B cell (primary cell): ENCODE data around the gene WDR19. TPM values are rescaled to one million over a fixed set of nuclear protein-coding genes. Genes with fewer than 3 reads are reported as not detected.

Experiments
- ATAC-seq: fragments of 200-7000 bp; cut with Tn5 transposase; one replicate; pipeline ENCODE4 v1.10.0; 2021; ENCODE audit warnings: low read depth, mild to moderate bottlenecking, moderate number of reproducible peaks, moderate library complexity
- CTCF ChIA-PET: fragments of 350-600 bp; sonication (Branson Sonifier 250); formaldehyde crosslinking; loops from one replicate; lab custom pipeline; 2021; ENCODE audit warnings: antibody characterized with exemption, inconsistent platforms; lab: Charles Lee
- POLR2A ChIA-PET: fragments of 350-600 bp; sonication (Branson Sonifier 250); formaldehyde crosslinking; loops from one replicate; lab custom pipeline; 2021; ENCODE audit warnings: antibody characterized with exemption; lab: Charles Lee
- DNase-seq: peaks from one replicate; pipeline ENCODE4 v3.0.0; 2013
- H2AFZ ChIP-seq: 2 replicates; pipeline ENCODE4 v1.6.1; 2012; ENCODE audit warnings: mild to moderate bottlenecking, low read depth, low read length; ENCODE audit not compliant: insufficient read depth, poor library complexity, severe bottlenecking
- H3K27ac ChIP-seq, 2 donors: 1 replicate in 1 of 2; 2 replicates in 1 of 2; pipeline ENCODE4 v1.5.1; 2012 to 2013; ENCODE audit warnings: low read length in 2 of 2, mild to moderate bottlenecking in 2 of 2, moderate library complexity in 1 of 2
- H3K27me3 ChIP-seq, 4 experiments: fragments of 200-600 bp in 1 of 4; sonication (generic) in 1 of 4; replicated peaks in 1 of 4; 1 replicate in 2 of 4; 2 replicates in 2 of 4; pipeline versions ENCODE4 v1.6.1 to v1.7.0; 2013 to 2016; ENCODE audit warnings: low read length in 3 of 4, mild to moderate bottlenecking in 2 of 4, mixed read lengths in 1 of 4, moderate library complexity in 1 of 4; ENCODE audit not compliant: insufficient read depth in 4 of 4, control insufficient read depth in 3 of 4; ENCODE audit errors: control extremely low read depth in 1 of 4
- H3K36me3 ChIP-seq, 2 experiments: replicated peaks in 1 of 2; 1 replicate in 1 of 2; 2 replicates in 1 of 2; pipeline versions ENCODE4 v1.6.1 to v1.7.1; 2013; ENCODE audit warnings: low read length in 1 of 2; ENCODE audit not compliant: insufficient read depth in 2 of 2, control insufficient read depth in 1 of 2; ENCODE audit errors: control extremely low read depth in 1 of 2, extremely low read depth in 1 of 2
- H3K4me1 ChIP-seq, 2 donors: fragments of 200-600 bp in 1 of 2; sonication (generic) in 1 of 2; 1 replicate in 1 of 2; 2 replicates in 1 of 2; pipeline versions ENCODE4 v1.5.1 to v1.6.1; 2013 to 2017; ENCODE audit warnings: low read length in 2 of 2; ENCODE audit not compliant: control insufficient read depth in 2 of 2, insufficient read depth in 2 of 2
- H3K4me2 ChIP-seq: replicated peaks from 2 replicates; pipeline ENCODE3; 2012; ENCODE audit warnings: mild to moderate bottlenecking, low read depth, low read length; ENCODE audit not compliant: poor library complexity, severe bottlenecking
- H3K4me3 ChIP-seq, 5 experiments: fragments of 200-600 bp in 1 of 5; sonication (generic) in 1 of 5; 1 replicate in 3 of 5; 2 replicates in 2 of 5; pipeline versions ENCODE4 v1.5.1 to v1.7.0; 2011 to 2016; ENCODE audit warnings: low read length in 4 of 5, mild to moderate bottlenecking in 4 of 5, low read depth in 2 of 5, control low read depth in 1 of 5, moderate library complexity in 1 of 5; ENCODE audit not compliant: insufficient read depth in 1 of 5; ENCODE audit errors: control extremely low read depth in 1 of 5, extremely low read depth in 1 of 5
- H3K79me2 ChIP-seq: fragments of 200-600 bp; sonication (generic); one replicate; pipeline ENCODE4 v1.6.0; 2016; ENCODE audit warnings: low read length; ENCODE audit not compliant: control insufficient read depth, insufficient read depth
- H3K9ac ChIP-seq: fragments of 200-600 bp; sonication (generic); 2 replicates; pipeline ENCODE4 v1.6.1; 2017; ENCODE audit warnings: mild to moderate bottlenecking, low read length, moderate library complexity
- H3K9me3 ChIP-seq, 3 donors: one replicate each; pipeline versions ENCODE4 v1.6.1 to v1.7.1; 2013; ENCODE audit warnings: low read length in 2 of 3; ENCODE audit not compliant: control insufficient read depth in 2 of 3, insufficient read depth in 1 of 3; ENCODE audit errors: control extremely low read depth in 1 of 3
- H4K20me1 ChIP-seq: 2 replicates; pipeline ENCODE4 v1.6.0; 2012; ENCODE audit warnings: mild to moderate bottlenecking, low read length; ENCODE audit not compliant: insufficient read depth, control insufficient read depth, poor library complexity, severe bottlenecking
- H3K27ac Mint-ChIP-seq: one replicate; pipeline ENCODE4 v1.8.0; 2021; ENCODE audit warnings: mixed read lengths
- H3K27me3 Mint-ChIP-seq: one replicate; pipeline ENCODE4 v1.8.0; 2021; ENCODE audit warnings: mixed read lengths
- H3K4me1 Mint-ChIP-seq: one replicate; pipeline ENCODE4 v1.8.0; 2021; ENCODE audit warnings: mixed read lengths
- H3K4me3 Mint-ChIP-seq: one replicate; pipeline ENCODE4 v1.8.0; 2021; ENCODE audit warnings: mixed read lengths
- H3K9me3 Mint-ChIP-seq: one replicate; pipeline ENCODE4 v1.8.0; 2022; ENCODE audit warnings: mixed read lengths; ENCODE audit not compliant: insufficient read depth
- EZH2 ChIP-seq: IDR thresholded peaks from 2 replicates; pipeline ENCODE4 v1.6.1; 2012; ENCODE audit warnings: borderline replicate concordance, low read depth, mild to moderate bottlenecking, moderate library complexity, low read length; ENCODE audit not compliant: insufficient read depth, poor library complexity, severe bottlenecking
- WGBS: methylation state at CpG from one replicate; pipeline ENCODE4 v1.1.5; 2013; ENCODE audit warnings: missing lambda C conversion rate; ENCODE audit not compliant: insufficient coverage; 5-methylcytosine and 5-hydroxymethylcytosine counted together
- intact Hi-C: fragments of 100-400 bp; cut with micrococcal nuclease; formaldehyde crosslinking; loops from one replicate; pipeline ENCODE4 v1.10.0; 2022
- polyA plus RNA-seq: library from polyadenylated mRNA; depleted of rRNA; stranded (reverse); fragments of >200 nt; gene quantifications from 2 replicates; pipeline ENCODE4 v1.2.3, GENCODE V29; 2012
- total RNA-seq, 2 donors: library from RNA; stranded (reverse); fragments of 120-200 nt in 1 of 2; gene quantifications; 1 replicate in 1 of 2; 2 replicates in 1 of 2; pipeline versions ENCODE4 v1.2.3 to v1.2.4, GENCODE V29; 2013 to 2022
- TF ChIP-seq, protein P1 (sequence below): fragments of 200-600 bp; IDR thresholded peaks from one replicate; pipeline ENCODE4 v1.8.0; 2022; ENCODE audit warnings: antibody characterized with exemption, mild to moderate bottlenecking

WDR19 gene
- total and polyA plus RNA-seq, 2 donors (not counting 1 experiment from before 2014, with no cell fraction given): 35.1 to 79.8 TPM

DNA sequence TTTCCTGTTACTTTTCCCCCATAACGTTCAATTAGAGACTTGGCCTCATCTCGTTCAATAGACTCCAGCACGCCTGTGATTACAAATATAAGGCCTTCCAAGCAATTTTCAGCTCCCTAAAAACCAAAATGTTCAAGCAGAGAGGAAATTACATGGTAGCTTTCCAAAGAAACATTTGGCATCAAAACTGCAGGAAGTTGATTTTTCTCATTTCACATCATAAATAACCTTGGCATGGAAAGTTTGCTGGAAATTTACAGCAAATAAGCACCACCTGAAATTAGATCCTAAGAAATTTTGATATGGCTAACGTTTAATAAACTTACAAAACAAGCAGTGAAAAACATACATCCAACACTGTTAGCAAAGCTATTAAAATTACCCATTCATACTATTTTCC lies 130.5 kb downstream of the WDR19 start:
- no peak for ATAC-seq
- Histone ChIP-seq H3K4me3 (no peak overlapping the region), H3K27ac (no peak overlapping the region), H3K79me2 (peaks cover 5% of the 10 kb centered on the region), H3K36me3 (peaks cover 0 to 91% of the 10 kb centered on the region in 2 experiments), H4K20me1 (no peaks in the 10 kb centered on the region), H2AFZ (no peak overlapping the region), H3K4me1 (no peaks in the 10 kb centered on the region), H3K9ac (no peak overlapping the region), H3K4me2 (no peak overlapping the region), H3K9me3 (no peaks in the 10 kb centered on the region), H3K27me3 (no peaks in the 10 kb centered on the region)
- Mint-ChIP-seq H3K27me3 (no peaks in the 10 kb centered on the region), H3K9me3 (no peaks in the 10 kb centered on the region), H3K4me3 (no peak overlapping the region), H3K4me1 (no peaks in the 10 kb centered on the region), H3K27ac (no peak overlapping the region)
- intact Hi-C loops: no loop called here
- ChIA-PET CTCF (interaction anchor here (0.6 kb wide), 1 partner anchor 1680 kb away, joined by 3 read pairs; no protein-coding TSS in a partner anchor), POLR2A (no interaction called here)
- no peak for DNase-seq
- TF ChIP-seq, protein P1, sequence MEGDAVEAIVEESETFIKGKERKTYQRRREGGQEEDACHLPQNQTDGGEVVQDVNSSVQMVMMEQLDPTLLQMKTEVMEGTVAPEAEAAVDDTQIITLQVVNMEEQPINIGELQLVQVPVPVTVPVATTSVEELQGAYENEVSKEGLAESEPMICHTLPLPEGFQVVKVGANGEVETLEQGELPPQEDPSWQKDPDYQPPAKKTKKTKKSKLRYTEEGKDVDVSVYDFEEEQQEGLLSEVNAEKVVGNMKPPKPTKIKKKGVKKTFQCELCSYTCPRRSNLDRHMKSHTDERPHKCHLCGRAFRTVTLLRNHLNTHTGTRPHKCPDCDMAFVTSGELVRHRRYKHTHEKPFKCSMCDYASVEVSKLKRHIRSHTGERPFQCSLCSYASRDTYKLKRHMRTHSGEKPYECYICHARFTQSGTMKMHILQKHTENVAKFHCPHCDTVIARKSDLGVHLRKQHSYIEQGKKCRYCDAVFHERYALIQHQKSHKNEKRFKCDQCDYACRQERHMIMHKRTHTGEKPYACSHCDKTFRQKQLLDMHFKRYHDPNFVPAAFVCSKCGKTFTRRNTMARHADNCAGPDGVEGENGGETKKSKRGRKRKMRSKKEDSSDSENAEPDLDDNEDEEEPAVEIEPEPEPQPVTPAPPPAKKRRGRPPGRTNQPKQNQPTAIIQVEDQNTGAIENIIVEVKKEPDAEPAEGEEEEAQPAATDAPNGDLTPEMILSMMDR: no peak
- 96% methylated on average over 3 of the region's 4 CpGs for WGBS

DNA sequence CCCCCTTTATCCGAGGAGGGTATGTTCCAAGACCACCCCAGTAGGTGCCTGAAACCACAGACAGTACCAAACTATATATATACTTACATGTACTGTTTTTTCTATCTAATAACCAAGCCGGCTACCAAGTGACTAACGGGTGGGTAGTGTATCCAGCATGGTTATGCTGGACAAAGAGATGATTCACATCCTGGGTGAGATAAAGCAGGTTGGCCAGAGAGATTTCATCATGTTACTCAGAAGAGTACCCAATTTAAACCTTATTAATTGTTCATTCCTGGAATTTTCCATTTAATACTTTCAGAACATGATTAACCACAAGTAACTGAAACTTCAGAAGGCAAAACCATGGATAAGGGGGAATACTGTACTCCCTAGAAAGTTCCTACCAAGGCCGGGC lies 137.3 kb downstream of the WDR19 start:
- no peaks in the 10 kb centered on the region for H3K9me3 ChIP-seq
- WGBS: no CpG with 5 or more reads among the region's 4 CpGs
- no peak overlapping the region for H3K4me3 Mint-ChIP-seq
- no peaks in the 10 kb centered on the region for H4K20me1 ChIP-seq
- H3K4me3 ChIP-seq: no peak overlapping the region
- H2AFZ ChIP-seq: no peak overlapping the region
- TF ChIP-seq EZH2: no peak
- TF ChIP-seq, protein P1: no peak
- POLR2A ChIA-PET: no interaction called here
- no peaks in the 10 kb centered on the region for H3K27me3 ChIP-seq
- DNase-seq (no peak), ATAC-seq (no peak)
- no peaks in the 10 kb centered on the region for H3K27me3 Mint-ChIP-seq
- no peaks in the 10 kb centered on the region for H3K4me1 ChIP-seq
- H3K9ac ChIP-seq: no peak overlapping the region
- H3K4me1 Mint-ChIP-seq: no peaks in the 10 kb centered on the region
- intact Hi-C loops: no loop called here
- H3K9me3 Mint-ChIP-seq: no peaks in the 10 kb centered on the region
- CTCF ChIA-PET: no interaction called here
- H3K27ac ChIP-seq: no peak overlapping the region
- H3K27ac Mint-ChIP-seq: no peak overlapping the region
- peaks cover 5% of the 10 kb centered on the region for H3K79me2 ChIP-seq
- H3K4me2 ChIP-seq: no peak overlapping the region
- H3K36me3 ChIP-seq: peaks cover 4 to 58% of the 10 kb centered on the region in 2 experiments
